Germinal center (tissue), 1 donor: Measurements from ENCODE around the gene RTF2.
"Not testable (repeated sequence)": the region's sequence is repeated elsewhere in the genome, so short reads cannot be mapped to it uniquely, and the experiment has no call there.

ENCODE experiments used
- DNase-seq: peaks from one replicate; pipeline ENCODE4 v3.0.0; 2012; ENCODE audit warnings: mixed read lengths, low spot score

Gene RTF2

GRCh38 chr20:56488566-56488965 is 20.1 kb downstream of the RTF2 start:
- DNase-seq: no peak

- DNase-seq: no peak
These were observed 32.7 kb downstream of the RTF2 start for GRCh38 chr20:56501116-56501515.

GRCh38 chr20:56503916-56504315 is 35.5 kb downstream of the RTF2 start:
- no peak for DNase-seq

GRCh38 chr20:56504373-56505005 is 36.1 kb downstream of the RTF2 start:
- peak; percentile 29 for DNase-seq

GRCh38 chr20:56506103-56506502 is 37.7 kb downstream of the RTF2 start:
- no peak for DNase-seq

- no peak for DNase-seq
These were observed 43.5 kb downstream of the RTF2 start for GRCh38 chr20:56511926-56512325.

- DNase-seq: no peak
These were observed 45.0 kb downstream of the RTF2 start for GRCh38 chr20:56513161-56514150.

GRCh38 chr20:56516631-56517030 is 48.2 kb downstream of the RTF2 start:
- no peak for DNase-seq

- no peak for DNase-seq
These were observed 48.8 kb downstream of the RTF2 start for GRCh38 chr20:56517211-56517610.

- no peak for DNase-seq
These were observed 49.2 kb downstream of the RTF2 start for GRCh38 chr20:56517641-56518040.

GRCh38 chr20:56518126-56518525 is 49.7 kb downstream of the RTF2 start:
- DNase-seq: no peak

GRCh38 chr20:56518721-56519398 is 50.4 kb downstream of the RTF2 start:
- DNase-seq: no peak

GRCh38 chr20:56519551-56519950 is 51.1 kb downstream of the RTF2 start:
- DNase-seq: no peak

- no peak for DNase-seq
These were observed 51.8 kb downstream of the RTF2 start for GRCh38 chr20:56520180-56520579.

GRCh38 chr20:56520746-56521354 is 52.4 kb downstream of the RTF2 start:
- DNase-seq: not testable (repeated sequence)

GRCh38 chr20:56522311-56522710 is 53.9 kb downstream of the RTF2 start:
- DNase-seq: no peak

- not testable (repeated sequence) for DNase-seq
These were observed 56.0 kb downstream of the RTF2 start, which contains the start of gene FAM209A for GRCh38 chr20:56524444-56524843. FAM209A (plus strand) TSS chr20:56524744; CDS start chr20:56524809, 65 bp downstream.

GRCh38 chr20:56527521-56527920 is 59.1 kb downstream of the RTF2 start:
- DNase-seq: no peak

- DNase-seq: not testable (repeated sequence)
These were observed 64.5 kb downstream of the RTF2 start, which contains the start of gene FAM209B for GRCh38 chr20:56532946-56533345. FAM209B (plus strand) TSS chr20:56533246; CDS start chr20:56533342, 96 bp downstream.

- DNase-seq: no peak
These were observed 69.6 kb downstream of the RTF2 start for GRCh38 chr20:56537997-56538396.

- no peak for DNase-seq
These were observed 72.0 kb downstream of the RTF2 start for GRCh38 chr20:56540415-56540814.

GRCh38 chr20:56542489-56543030 is 74.1 kb downstream of the RTF2 start:
- no peak for DNase-seq
